NCI-H526 (cell line): ENCODE results near the gene HMGB1.
A peak's percentile ranks its signal among the peaks of the same experiment; 100 is the strongest.

ENCODE experiments used
- DNase-seq, 2 experiments: peaks; one replicate each; lab custom pipeline; 2025; lab: John Stamatoyannopoulos, UW

HMGB1 gene

DNA sequence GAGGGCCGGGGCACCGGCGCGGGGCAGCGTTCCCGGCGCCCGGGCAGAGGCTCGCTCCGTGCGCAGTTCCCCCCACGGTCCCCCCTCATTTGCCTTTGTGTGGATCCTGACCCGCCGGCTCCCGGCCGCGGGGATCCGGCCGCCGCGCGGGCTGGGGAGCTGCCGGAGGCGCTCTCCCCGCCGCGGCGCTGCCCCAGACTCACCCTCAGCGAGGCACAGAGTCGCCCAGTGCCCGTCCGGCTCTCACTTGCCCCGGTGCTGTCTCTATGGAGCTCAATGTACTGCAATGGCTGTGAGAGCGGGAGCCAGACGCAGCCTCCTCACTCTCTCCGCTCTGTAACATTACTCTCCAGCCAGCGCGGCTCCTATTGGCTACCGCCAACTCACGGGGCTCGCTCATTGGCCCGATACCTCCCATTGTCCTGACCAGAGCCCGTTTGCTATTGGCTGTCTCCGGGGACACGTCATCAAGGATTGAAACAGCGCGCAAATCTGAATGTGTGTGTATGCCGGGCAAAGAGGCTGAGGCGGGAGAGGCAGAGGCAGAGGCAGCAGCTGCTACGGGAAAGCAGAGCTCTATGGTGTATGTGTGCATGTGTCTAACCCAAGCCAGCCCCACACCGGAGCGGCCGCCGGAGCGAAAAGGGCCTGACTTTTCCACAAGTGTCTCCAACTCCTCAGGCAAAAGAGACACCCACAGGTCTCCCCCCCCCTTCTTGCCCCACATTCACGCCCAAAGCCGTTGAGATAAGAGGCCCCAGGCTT lies at the start of gene HMGB1:
Gene HMGB1, minus strand, starts transcription at position 344 of the 765 bp plus-strand sequence. CDS start 2,256 bp downstream, outside the sequence.
- DNase-seq = peak; percentile 100

DNA sequence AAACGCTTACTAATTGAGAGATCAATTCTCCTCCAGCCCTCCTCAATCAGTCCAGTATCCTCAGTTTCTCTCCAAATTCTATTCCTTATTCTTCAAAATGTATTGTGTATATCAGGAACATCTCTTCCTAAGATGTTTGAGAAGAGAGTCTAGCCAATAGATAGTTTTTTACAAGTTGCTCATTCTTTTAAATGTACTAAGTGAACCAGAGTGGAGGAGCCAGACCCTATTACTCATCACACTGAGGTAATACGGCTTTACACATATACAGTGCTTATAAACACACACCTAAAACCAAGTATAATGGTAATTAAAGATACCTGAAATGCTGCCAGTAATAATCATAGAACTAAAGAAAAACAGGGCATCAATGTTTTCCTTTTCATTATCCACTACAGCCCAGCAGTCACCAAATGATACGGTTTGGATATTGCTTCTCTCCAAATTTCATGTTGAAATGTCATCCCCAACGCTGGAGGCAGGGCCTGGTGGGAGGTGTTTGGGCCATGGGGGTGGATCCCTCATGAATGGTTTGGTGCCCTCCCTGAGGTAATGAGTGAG lies 45.2 kb upstream of the HMGB1 start:
- DNase-seq = no peak

DNA sequence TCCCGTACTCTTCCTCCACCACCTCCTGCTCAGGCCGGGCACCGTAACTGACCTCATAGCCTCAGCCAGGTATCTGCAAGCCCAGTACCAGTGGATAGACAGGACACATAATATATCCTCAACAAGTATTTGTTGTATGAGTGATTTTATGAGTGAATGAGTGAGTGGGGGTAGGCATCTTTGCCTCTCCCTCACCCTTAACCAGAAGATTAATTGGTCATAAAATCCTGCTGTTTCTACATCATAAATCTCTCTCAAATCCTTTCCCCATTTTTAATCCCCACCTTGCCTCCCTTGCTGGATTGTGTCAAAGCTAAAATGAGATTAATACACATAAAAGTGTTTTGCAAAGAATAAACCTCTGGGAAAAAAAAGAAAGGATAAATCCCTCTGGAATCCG lies 44.4 kb upstream of the HMGB1 start:
- no peak for DNase-seq

DNA sequence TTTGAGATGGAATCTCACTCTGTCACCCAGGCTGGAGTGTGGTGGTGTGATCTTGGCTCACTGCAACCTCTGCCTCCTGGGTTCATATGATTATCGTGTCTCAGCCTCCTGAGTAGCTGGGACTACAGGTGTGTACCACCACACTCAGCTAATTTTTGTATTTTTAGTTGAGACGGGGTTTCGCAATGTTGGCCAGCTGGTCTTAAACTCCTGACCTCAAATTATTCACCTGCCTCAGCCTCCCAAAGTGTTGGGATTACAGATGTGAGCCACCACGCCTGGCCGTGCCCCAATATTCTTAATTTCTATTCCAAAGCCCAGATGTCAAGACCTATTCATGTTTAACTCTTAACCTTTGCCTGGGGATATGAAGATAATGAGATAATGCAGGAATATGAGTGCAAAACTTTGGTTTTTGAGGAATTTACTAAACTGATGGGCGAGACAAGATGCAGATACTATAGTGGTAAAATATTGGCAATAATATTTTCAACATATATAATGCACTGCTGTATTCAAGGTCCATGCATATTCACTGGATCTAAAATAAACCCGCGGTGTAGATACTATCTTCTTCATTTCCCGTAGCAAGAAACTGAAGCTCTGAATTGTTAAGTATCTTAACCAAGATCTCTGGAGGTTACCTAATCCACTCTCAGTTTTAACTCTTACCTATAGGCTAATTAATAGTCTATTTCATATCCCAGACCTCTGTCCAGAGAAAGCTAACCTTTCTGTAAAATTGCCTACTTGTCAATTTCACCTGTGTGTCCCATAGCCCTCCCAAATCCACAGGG lies 43.7 kb upstream of the HMGB1 start:
- no peak for DNase-seq

DNA sequence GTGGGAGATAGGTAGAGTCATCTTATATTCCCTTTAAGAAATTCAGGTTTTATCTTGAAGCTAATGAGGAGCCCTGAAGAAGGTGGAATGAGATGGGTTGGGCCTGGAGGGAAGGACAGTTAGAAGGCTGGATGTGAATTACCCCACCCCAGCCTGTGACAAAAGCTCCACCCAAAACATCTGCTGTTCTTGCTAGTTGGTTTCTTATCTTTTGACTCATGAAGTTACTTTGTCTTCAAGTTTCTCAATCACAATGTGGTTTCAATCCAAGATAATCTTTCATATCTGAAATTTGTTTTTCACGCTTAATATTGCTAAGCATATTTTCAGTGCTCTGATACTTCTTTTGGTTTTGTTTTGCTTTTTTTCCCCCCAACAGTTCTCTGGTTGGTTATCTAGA lies 38.3 kb upstream of the HMGB1 start:
- DNase-seq = no peak

DNA sequence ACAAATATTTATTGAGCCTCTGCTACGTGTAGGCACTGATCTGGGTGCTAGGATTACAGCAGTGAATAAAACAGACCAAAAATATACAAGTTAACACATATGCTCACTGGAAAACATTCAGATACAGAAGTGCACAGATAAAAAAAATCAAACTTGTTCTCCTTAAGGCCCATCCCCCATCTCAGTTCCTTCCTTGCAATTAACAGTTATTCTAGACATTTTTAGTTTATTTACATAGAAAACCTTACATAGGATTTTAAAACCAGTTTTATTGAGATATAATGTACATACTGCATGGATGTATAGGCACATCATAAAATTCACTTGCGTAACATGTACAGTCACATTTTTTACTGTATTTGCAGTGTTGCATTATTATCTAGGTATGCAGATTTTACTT lies 36.5 kb upstream of the HMGB1 start:
- no peak for DNase-seq

DNA sequence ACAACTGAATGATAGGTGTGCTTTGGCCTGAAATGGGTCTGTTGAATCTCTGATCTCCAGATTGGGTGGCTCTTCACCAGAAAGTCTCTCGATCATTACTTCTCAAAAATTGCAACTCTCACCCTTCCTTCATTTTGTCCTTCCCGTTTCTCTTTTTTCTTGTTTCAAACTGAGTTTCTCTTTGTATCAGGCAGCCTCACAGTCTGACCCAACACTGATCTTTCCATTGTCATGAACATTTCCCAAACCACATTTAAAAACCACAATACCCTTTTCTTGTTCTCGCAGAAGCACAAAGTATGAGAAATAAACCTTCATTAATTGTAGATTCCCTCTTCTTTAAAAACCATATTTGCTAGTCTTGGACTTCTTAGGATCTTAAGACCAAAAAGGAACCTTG lies 33.6 kb upstream of the HMGB1 start:
- DNase-seq = no peak

DNA sequence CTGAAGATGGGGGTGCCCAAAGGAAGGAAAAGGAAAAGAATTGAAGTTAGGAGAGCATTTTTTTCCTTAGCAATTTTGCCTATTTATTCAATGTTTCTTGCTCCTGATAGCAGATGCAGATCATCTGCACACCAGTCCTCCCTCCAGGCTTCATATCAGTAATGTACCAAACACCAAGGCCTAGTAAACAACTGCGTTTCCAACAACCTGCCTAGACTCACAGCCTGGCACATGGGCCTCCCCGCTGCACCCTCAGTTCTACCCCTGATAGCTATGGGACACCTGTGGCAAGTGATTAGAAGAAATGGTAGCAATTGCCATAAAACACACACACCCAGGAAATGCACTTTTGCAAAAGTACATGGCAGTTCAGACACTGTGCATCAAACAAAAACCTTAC lies 30.4 kb upstream of the HMGB1 start:
- DNase-seq = no peak

DNA sequence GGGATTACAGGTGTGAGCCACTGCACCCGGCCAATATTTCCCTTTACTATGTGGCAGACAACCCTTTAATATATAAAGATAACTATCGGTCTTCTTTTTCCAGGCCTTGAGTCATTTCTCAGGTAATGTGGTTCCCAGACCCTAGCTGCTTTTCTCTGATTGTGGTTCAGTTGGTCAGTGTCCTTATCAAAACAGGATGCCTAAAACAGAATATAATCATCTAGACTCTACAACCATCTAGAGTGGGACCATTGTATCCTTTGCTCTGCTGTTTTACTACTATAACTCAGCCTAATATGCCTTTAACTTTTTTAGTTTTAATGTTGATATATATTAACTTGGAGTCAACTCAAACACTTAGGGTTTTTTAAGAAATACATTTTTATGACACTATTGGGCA lies 30.0 kb upstream of the HMGB1 start:
- DNase-seq = no peak

DNA sequence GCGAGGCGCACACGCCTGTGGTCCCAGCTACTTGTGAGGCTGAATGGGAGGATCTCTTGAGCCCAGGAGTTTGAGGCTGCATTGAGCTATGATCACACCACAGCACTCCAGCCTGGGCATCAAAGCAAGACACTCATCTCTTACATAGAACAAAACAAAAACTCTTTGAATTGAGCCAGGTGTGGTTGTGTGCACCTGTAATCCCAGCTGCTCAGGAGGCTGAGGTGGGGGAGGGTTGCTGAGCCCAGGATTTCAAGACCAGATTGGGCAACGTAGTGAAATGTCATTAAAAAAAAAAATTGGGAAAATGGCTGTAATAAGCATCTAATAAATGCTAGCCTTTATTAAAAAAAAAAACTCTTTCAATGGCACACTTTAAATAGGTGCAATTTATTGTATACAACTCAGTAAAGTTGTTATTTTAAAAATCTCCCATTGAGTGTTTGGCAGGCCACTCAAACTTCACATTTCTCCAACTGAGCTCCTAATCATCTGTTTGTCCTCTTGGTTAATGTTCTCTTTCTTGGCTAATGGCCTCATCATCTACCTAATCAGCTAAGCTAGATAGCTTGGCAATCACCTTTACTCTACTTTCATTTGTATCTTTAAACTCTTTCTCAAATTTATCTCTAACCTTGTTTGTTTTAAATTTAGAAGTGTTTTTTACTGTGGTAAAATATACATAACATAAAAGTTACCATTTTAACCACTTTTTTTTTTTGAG lies 28.1 kb upstream of the HMGB1 start:
- no peak for DNase-seq

DNA sequence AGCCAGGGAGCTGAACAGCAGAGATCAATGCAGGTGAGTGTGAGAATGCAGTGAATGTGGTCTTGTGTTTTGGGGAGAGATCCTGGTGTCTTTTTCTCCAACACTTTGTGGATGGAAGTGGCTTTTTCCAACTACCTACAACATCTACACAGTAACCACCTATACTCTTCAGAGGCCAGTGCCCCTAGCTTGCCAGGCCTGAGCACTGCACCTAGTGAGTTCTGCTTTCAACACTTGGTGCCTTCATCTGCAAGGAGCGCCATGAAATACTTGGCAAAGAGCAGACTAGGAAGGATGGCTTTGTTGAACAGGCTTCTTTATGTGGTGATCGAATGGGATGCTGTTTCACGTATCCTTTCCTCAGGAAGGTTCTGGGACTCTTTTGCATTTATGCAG lies 21.3 kb upstream of the HMGB1 start:
- DNase-seq = no peak

DNA sequence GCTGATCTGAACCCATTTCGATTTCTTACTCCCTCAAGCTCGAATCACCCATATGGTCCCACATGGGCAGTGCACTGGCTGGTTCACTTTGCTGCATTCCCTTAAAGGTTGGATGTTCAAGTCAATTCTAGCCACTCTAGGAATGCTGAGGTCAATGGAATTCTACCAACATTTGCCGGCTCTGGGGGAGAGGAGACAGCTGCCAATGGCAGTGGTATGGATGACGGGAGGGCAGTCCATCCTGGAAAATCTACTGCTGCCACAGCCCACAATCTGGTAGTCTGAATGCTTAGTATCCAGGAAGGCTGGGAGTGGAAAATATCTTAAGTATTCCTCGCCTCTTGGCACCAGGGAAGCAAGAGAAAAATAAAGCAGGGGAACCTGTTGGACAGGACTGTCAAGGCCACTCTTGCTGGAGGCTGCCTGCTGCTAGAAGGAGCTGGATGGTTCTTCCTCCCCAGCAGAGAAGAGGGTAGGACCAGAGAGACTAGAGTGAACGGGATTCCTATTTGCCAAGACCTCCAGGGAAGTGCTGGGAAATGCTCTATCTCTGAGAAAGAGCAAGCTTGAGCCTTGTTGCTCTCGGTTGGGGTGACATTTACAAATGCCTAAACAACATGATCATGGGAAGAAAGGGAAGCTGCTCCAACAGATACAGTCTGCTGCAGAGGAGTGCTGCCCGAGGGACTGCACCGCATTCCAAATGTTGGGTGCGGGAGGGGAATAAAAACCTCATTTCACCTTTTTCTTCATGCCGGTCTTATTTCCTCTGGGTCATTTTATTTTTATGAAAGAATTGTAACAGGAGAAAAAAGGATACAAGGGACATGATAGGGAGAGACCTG lies 20.7 kb upstream of the HMGB1 start:
- DNase-seq = no peak

DNA sequence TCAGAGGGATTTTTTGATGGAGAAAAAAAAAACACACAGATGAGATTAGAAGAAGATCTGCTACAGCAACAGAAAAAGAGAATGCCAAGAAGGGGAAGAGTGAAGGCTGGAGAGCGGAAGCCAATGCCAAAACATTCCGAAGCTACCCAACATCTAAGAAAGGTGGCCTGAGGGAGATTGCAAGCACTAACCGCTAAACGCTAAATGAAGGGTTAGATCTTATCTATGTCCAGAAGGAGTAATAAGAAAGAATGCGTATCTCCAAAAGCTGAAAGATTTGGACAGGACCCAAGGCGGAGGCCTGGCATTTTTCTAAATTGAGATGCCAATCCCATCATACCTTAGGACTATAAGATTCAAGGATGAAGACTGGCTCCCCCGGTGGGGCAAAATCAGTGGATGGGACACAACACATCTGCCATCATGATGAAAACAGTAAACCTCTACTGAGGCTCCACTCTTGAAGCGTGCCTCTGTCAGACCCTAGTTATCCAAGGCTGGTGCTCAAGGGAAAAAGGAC lies 15.6 kb upstream of the HMGB1 start:
- DNase-seq = no peak

DNA sequence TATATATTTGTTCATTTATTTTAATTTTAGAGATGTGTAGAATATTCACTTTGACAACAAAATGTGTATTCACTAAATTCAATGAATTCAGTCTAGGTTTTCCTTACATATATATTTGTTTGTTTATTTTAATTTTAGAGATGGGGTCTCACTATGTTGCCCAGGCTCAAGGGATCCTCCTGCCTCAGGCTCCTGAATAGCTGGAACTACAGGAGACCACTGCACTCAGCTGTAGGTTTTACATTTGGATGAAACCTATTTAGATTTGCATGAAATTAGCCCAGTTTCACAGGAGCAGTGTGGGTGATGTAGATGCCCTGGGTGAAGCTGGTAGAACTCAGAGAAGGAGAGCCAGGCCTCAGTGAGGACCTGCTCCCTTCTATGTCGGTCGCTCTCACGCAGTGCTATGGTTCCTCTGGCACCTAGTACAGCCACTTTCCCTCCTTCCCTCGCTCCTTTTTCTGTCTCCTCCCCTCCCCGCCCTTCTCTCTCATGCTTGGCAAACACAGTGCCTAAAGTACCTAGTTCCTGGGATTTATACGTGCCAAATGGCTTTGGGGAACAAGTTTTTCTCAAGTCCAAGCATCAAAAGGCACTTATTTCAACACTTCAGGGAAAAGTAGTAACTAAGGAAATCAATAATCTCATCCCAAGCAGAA lies 14.7 kb upstream of the HMGB1 start:
- peak; percentile 52 to 75 for DNase-seq

DNA sequence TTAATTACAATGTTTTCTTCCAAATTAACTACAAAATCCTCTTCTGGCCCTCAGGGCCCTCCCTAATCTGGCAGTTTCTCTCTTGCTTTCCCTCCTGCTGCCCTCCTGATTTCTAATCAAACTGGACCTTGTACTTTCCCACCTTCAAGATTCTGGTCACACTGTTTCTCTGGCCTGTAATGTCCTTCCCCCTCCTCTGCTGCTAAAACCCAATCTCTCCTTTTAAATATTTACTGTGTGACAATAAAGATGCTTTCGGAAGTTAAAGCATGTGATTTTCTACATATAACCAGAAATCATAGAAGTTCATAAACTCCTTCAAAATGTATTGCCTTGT lies 14.1 kb upstream of the HMGB1 start:
- no peak for DNase-seq

DNA sequence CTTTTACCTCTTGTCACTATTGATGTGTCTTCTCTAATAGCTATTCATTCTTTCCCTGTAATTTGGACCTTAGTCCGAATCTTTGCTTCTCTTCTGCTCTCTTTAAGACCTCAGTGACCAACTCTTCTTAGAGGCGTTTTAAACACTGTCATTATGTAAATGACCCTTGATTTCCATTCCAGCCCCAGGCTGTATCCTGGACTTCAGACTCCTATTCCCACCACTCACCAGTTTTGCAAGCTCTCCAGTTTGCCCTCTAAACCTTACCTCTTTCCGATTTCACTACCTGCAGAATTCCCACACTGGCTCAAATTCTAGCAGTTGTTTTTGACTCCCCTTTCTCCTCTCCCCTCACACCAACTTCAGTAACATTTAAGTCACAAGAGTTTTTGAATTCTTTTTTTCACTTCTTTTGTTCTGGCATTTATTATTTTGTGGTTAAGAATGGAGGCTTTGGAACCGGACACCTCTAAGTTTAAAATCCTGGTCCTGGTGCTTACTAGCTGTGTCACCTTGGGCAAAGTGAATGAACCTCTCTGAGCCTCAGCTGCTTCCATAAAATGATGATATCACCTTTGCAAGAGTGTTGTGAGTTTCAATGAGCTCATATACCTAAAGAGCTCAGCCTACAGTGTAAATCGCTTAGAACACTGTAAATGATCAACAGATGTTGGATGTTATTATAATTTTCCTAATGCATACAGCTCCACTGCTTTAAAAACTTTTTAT lies 13.6 kb upstream of the HMGB1 start:
- peak; percentile 81 to 86 for DNase-seq

DNA sequence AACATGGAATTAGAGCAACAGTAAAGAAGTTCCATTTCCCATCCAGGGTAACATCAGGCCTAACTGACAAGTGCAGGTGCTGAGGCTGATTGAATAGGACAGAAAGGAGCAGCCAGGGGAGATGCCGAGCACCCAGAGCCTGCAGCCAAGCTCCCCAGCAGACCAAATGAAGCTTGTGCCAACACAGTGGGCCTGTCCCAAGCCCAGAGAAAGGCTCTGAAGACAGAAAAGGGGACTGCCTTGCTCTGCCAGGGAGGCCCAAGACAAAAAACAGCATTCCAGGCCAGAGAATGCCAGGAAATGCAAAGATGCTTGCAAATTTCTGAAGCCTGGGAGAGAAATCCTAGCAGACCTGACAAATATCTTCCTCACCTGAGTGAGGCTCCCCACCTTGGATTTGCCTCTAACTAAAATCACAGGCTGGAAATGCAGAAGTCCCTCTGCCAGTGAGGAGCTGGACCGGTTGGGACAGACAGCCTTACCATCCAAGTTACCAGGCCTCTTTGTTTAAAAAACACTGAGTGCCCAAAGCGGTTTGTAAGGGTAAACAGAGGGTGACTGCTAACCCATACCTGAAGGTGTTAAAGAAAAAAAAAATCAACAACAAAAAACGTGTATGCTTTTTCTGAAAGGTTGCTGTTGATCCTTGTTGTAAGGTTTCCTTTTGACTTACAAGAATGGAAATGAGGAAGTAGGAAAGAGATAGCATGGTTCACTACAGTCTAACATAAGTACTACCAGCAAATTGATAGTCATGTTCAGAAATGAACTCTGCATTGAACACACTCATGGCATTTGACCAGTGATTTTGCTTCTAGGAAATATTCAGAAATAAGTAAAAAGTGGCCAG lies 11.8 kb upstream of the HMGB1 start:
- DNase-seq = peak; percentile 85 to 90

DNA sequence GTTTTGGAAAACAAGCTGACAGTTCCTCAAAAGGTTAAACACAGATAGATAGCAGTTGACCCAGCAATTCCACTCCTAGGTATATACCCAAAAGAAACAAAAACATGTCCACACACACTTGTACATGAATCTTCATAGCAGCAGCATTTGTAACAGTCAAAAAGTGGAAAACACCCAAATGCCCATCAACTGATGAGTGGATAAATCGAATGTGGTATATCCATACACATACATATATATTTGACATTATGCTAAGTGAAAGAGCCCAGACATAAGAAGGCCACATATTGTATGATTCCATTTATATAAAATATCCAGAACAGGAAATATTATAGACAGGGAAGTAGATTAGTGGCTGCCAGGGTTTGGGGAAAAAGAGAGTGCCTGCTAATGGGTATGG lies 7.9 kb upstream of the HMGB1 start:
- no peak for DNase-seq

DNA sequence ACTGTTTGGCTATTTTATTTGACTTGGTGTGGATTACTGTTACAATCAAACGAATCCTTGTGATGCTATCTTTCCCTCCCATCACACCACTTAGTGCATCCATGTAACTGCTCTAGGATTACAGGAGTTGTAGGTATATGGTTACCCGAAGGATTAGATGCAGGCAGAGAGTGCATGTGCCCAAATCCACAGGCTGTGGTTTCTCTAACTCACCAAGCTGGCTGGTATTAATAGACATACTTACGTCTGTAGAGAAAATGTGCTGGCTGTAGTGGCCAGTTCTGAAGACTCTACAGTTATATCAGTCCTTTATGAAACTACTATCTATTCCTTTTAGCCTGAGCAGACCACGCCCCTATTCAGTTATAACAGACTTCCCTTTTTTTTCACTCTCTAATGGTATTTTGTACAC lies 1.1 kb upstream of the HMGB1 start:
- peak; percentile 88 to 92 for DNase-seq
